B cell (primary cell): Measurements from ENCODE around the gene DCUN1D5. TPM values are rescaled to one million over a fixed set of nuclear protein-coding genes. Genes with fewer than 3 reads are reported as not detected.

Experiments used
- ATAC-seq: fragments of 200-7000 bp; cut with Tn5 transposase; one replicate; pipeline ENCODE4 v1.10.0; 2021; ENCODE audit warnings: low read depth, mild to moderate bottlenecking, moderate number of reproducible peaks, moderate library complexity
- CTCF ChIA-PET: fragments of 350-600 bp; sonication (Branson Sonifier 250); formaldehyde crosslinking; loops from one replicate; lab custom pipeline; 2021; ENCODE audit warnings: antibody characterized with exemption, inconsistent platforms; lab: Charles Lee
- POLR2A ChIA-PET: fragments of 350-600 bp; sonication (Branson Sonifier 250); formaldehyde crosslinking; loops from one replicate; lab custom pipeline; 2021; ENCODE audit warnings: antibody characterized with exemption; lab: Charles Lee
- DNase-seq: peaks from one replicate; pipeline ENCODE4 v3.0.0; 2013
- H2AFZ ChIP-seq: 2 replicates; pipeline ENCODE4 v1.6.1; 2012; ENCODE audit warnings: mild to moderate bottlenecking, low read depth, low read length; ENCODE audit not compliant: insufficient read depth, poor library complexity, severe bottlenecking
- H3K27ac ChIP-seq, 2 donors: 1 replicate in 1 of 2; 2 replicates in 1 of 2; pipeline ENCODE4 v1.5.1; 2012 to 2013; ENCODE audit warnings: low read length in 2 of 2, mild to moderate bottlenecking in 2 of 2, moderate library complexity in 1 of 2
- H3K27me3 ChIP-seq, 4 experiments: fragments of 200-600 bp in 1 of 4; sonication (generic) in 1 of 4; replicated peaks in 1 of 4; 1 replicate in 2 of 4; 2 replicates in 2 of 4; pipeline versions ENCODE4 v1.6.1 to v1.7.0; 2013 to 2016; ENCODE audit warnings: low read length in 3 of 4, mild to moderate bottlenecking in 2 of 4, mixed read lengths in 1 of 4, moderate library complexity in 1 of 4; ENCODE audit not compliant: insufficient read depth in 4 of 4, control insufficient read depth in 3 of 4; ENCODE audit errors: control extremely low read depth in 1 of 4
- H3K36me3 ChIP-seq, 2 experiments: replicated peaks in 1 of 2; 1 replicate in 1 of 2; 2 replicates in 1 of 2; pipeline versions ENCODE4 v1.6.1 to v1.7.1; 2013; ENCODE audit warnings: low read length in 1 of 2; ENCODE audit not compliant: insufficient read depth in 2 of 2, control insufficient read depth in 1 of 2; ENCODE audit errors: control extremely low read depth in 1 of 2, extremely low read depth in 1 of 2
- H3K4me1 ChIP-seq, 2 donors: fragments of 200-600 bp in 1 of 2; sonication (generic) in 1 of 2; 1 replicate in 1 of 2; 2 replicates in 1 of 2; pipeline versions ENCODE4 v1.5.1 to v1.6.1; 2013 to 2017; ENCODE audit warnings: low read length in 2 of 2; ENCODE audit not compliant: control insufficient read depth in 2 of 2, insufficient read depth in 2 of 2
- H3K4me2 ChIP-seq: replicated peaks from 2 replicates; pipeline ENCODE3; 2012; ENCODE audit warnings: mild to moderate bottlenecking, low read depth, low read length; ENCODE audit not compliant: poor library complexity, severe bottlenecking
- H3K4me3 ChIP-seq, 5 experiments: fragments of 200-600 bp in 1 of 5; sonication (generic) in 1 of 5; 1 replicate in 3 of 5; 2 replicates in 2 of 5; pipeline versions ENCODE4 v1.5.1 to v1.7.0; 2011 to 2016; ENCODE audit warnings: low read length in 4 of 5, mild to moderate bottlenecking in 4 of 5, low read depth in 2 of 5, control low read depth in 1 of 5, moderate library complexity in 1 of 5; ENCODE audit not compliant: insufficient read depth in 1 of 5; ENCODE audit errors: control extremely low read depth in 1 of 5, extremely low read depth in 1 of 5
- H3K79me2 ChIP-seq: fragments of 200-600 bp; sonication (generic); one replicate; pipeline ENCODE4 v1.6.0; 2016; ENCODE audit warnings: low read length; ENCODE audit not compliant: control insufficient read depth, insufficient read depth
- H3K9ac ChIP-seq: fragments of 200-600 bp; sonication (generic); 2 replicates; pipeline ENCODE4 v1.6.1; 2017; ENCODE audit warnings: mild to moderate bottlenecking, low read length, moderate library complexity
- H3K9me3 ChIP-seq, 3 donors: one replicate each; pipeline versions ENCODE4 v1.6.1 to v1.7.1; 2013; ENCODE audit warnings: low read length in 2 of 3; ENCODE audit not compliant: control insufficient read depth in 2 of 3, insufficient read depth in 1 of 3; ENCODE audit errors: control extremely low read depth in 1 of 3
- H4K20me1 ChIP-seq: 2 replicates; pipeline ENCODE4 v1.6.0; 2012; ENCODE audit warnings: mild to moderate bottlenecking, low read length; ENCODE audit not compliant: insufficient read depth, control insufficient read depth, poor library complexity, severe bottlenecking
- H3K27ac Mint-ChIP-seq: one replicate; pipeline ENCODE4 v1.8.0; 2021; ENCODE audit warnings: mixed read lengths
- H3K27me3 Mint-ChIP-seq: one replicate; pipeline ENCODE4 v1.8.0; 2021; ENCODE audit warnings: mixed read lengths
- H3K4me1 Mint-ChIP-seq: one replicate; pipeline ENCODE4 v1.8.0; 2021; ENCODE audit warnings: mixed read lengths
- H3K4me3 Mint-ChIP-seq: one replicate; pipeline ENCODE4 v1.8.0; 2021; ENCODE audit warnings: mixed read lengths
- H3K9me3 Mint-ChIP-seq: one replicate; pipeline ENCODE4 v1.8.0; 2022; ENCODE audit warnings: mixed read lengths; ENCODE audit not compliant: insufficient read depth
- CTCF ChIP-seq: fragments of 200-600 bp; IDR thresholded peaks from one replicate; pipeline ENCODE4 v1.8.0; 2022; ENCODE audit warnings: antibody characterized with exemption, mild to moderate bottlenecking
- EZH2 ChIP-seq: IDR thresholded peaks from 2 replicates; pipeline ENCODE4 v1.6.1; 2012; ENCODE audit warnings: borderline replicate concordance, low read depth, mild to moderate bottlenecking, moderate library complexity, low read length; ENCODE audit not compliant: insufficient read depth, poor library complexity, severe bottlenecking
- WGBS: methylation state at CpG from one replicate; pipeline ENCODE4 v1.1.5; 2013; ENCODE audit warnings: missing lambda C conversion rate; ENCODE audit not compliant: insufficient coverage; 5-methylcytosine and 5-hydroxymethylcytosine counted together
- intact Hi-C: fragments of 100-400 bp; cut with micrococcal nuclease; formaldehyde crosslinking; loops from one replicate; pipeline ENCODE4 v1.10.0; 2022
- polyA plus RNA-seq: library from polyadenylated mRNA; depleted of rRNA; stranded (reverse); fragments of >200 nt; gene quantifications from 2 replicates; pipeline ENCODE4 v1.2.3, GENCODE V29; 2012
- total RNA-seq, 2 donors: library from RNA; stranded (reverse); fragments of 120-200 nt in 1 of 2; gene quantifications; 1 replicate in 1 of 2; 2 replicates in 1 of 2; pipeline versions ENCODE4 v1.2.3 to v1.2.4, GENCODE V29; 2013 to 2022

DCUN1D5 gene
- total and polyA plus RNA-seq, 2 donors (not counting 1 experiment from before 2014, with no cell fraction given) = 11.9 to 14.2 TPM

DNA sequence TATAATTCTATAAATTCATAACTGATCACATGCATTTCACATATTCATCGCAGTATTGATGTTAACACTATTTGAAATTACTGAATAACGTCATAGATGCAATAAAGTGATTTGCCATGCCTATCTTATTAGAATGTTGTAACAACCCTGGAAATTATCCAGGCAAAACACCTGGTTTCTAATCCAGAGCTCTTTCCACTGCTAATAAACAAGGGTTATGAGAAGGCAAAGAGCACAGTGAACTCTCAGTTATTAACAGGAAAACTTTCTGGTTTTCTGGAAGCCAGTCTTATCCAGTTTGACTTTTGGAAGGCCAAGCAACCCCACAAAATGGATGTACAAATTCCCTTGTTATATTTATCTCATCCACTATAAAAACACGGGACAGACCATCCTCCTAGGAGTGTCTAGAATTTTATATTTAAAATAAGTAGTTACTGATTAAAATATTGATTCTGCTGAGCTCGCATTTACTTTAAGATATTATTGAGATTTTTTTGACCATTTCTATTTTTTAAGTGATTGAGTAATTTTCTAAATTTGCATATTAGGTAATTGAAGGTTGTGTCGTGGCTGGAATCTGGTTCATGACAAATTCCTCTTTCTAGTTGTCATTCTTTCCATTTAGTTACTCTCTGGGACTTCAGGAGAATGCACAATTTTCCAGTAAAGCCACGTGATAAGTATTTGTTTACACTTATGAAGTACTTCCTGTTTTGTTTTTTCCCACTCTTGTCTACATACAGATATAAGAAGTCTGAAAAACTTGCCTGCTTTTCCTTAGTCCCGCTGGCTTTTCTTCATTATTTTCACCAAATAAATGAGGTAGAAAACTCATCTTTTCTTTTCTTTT lies 47.9 kb downstream of the DCUN1D5 start:
- Mint-ChIP-seq H3K4me1 (no peaks in the 10 kb centered on the region), H3K27ac (no peak overlapping the region), H3K4me3 (no peak overlapping the region), H3K9me3 (no peaks in the 10 kb centered on the region), H3K27me3 (peaks cover 18% of the 10 kb centered on the region)
- no peak overlapping the region for H3K4me2 ChIP-seq
- no peaks in the 10 kb centered on the region for H3K4me1 ChIP-seq
- CTCF ChIA-PET = no interaction called here
- H3K36me3 ChIP-seq = no peaks in the 10 kb centered on the region
- no peak overlapping the region for H3K4me3 ChIP-seq
- DNase-seq (no peak), ATAC-seq (no peak)
- WGBS = no CpG with 5 or more reads among the region's 7 CpGs
- H4K20me1 ChIP-seq = no peaks in the 10 kb centered on the region
- TF ChIP-seq CTCF (no peak), EZH2 (no peak)
- intact Hi-C loops = no loop called here
- H3K27me3 ChIP-seq = peaks cover 0 to 4% (median 3%) of the 10 kb centered on the region in 4 experiments
- no peaks in the 10 kb centered on the region for H3K9me3 ChIP-seq
- no peak overlapping the region for H2AFZ ChIP-seq
- H3K79me2 ChIP-seq = no peaks in the 10 kb centered on the region
- POLR2A ChIA-PET = no interaction called here
- H3K27ac ChIP-seq = no peak overlapping the region
- no peak overlapping the region for H3K9ac ChIP-seq

- POLR2A ChIA-PET = no interaction called here
- intact Hi-C loops = no loop called here
- H3K27me3 Mint-ChIP-seq = peaks cover 14% of the 10 kb centered on the region
- ATAC-seq (no peak), DNase-seq (no peak)
- no peak for TF ChIP-seq CTCF
- TF ChIP-seq EZH2 = no peak
- Histone ChIP-seq H3K79me2 (no peaks in the 10 kb centered on the region), H3K27ac (no peak overlapping the region), H3K4me3 (no peak overlapping the region), H3K27me3 (peaks cover 0 to 4% (median 3%) of the 10 kb centered on the region in 4 experiments), H3K9ac (no peak overlapping the region), H3K4me1 (no peaks in the 10 kb centered on the region), H3K4me2 (no peak overlapping the region), H2AFZ (no peak overlapping the region), H3K9me3 (no peaks in the 10 kb centered on the region), H4K20me1 (no peaks in the 10 kb centered on the region), H3K36me3 (no peaks in the 10 kb centered on the region)
- H3K9me3 Mint-ChIP-seq = no peaks in the 10 kb centered on the region
- CTCF ChIA-PET = no interaction called here
- no CpG with 5 or more reads among the region's 2 CpGs for whole genome bisulfite sequencing
- H3K4me1 Mint-ChIP-seq = no peaks in the 10 kb centered on the region
- H3K4me3 Mint-ChIP-seq = no peak overlapping the region
- H3K27ac Mint-ChIP-seq = no peak overlapping the region
Observed at GRCh38 chr11:103042161-103042560, 49.8 kb downstream of the DCUN1D5 start.
